MCF 10A (cell line): ENCODE results near the gene GALNT9. TPM values are rescaled to one million over a fixed set of nuclear protein-coding genes. Genes with fewer than 3 reads are reported as not detected.

Experiments used
- BruUV-seq: library from RNA; stranded (reverse); fragments of 400-500 nt; replicated peaks from 2 replicates; lab custom pipeline; 2021; lab: Mats Ljungman, UMichigan
- CTCF ChIA-PET: fragments of 300-600 bp; sonication (Branson Sonifier 250); formaldehyde crosslinking; extraction: SDS; loops from one replicate; lab custom pipeline; 2021; ENCODE audit warnings: antibody characterized with exemption, inconsistent platforms; lab: Yijun Ruan, JAX
- POLR2A ChIA-PET: fragments of 300-600, 350-650 bp; sonication (Branson Sonifier 250); formaldehyde crosslinking; extraction: SDS; loops from one replicate; lab custom pipeline; 2020; ENCODE audit warnings: antibody characterized with exemption, inconsistent platforms; lab: Yijun Ruan, JAX
- DNase-seq: peaks from one replicate; pipeline ENCODE4 v3.0.0-alpha.2; 2018; ENCODE audit not compliant: unreplicated experiment
- H3K27ac Mint-ChIP-seq: one replicate; pipeline ENCODE4 v1.8.0; 2022; ENCODE audit warnings: mild to moderate bottlenecking, low read depth, mixed read lengths; ENCODE audit not compliant: unreplicated experiment
- H3K27me3 Mint-ChIP-seq: one replicate; pipeline ENCODE4 v1.8.0; 2022; ENCODE audit warnings: mixed read lengths; ENCODE audit not compliant: insufficient read depth, unreplicated experiment
- H3K36me3 Mint-ChIP-seq: one replicate; pipeline ENCODE4 v1.8.0; 2022; ENCODE audit warnings: mild to moderate bottlenecking, moderate library complexity, mixed read lengths; ENCODE audit not compliant: insufficient read depth, unreplicated experiment
- H3K4me1 Mint-ChIP-seq: one replicate; pipeline ENCODE4 v1.8.0; 2022; ENCODE audit warnings: mixed read lengths; ENCODE audit not compliant: insufficient read depth, unreplicated experiment
- H3K4me3 Mint-ChIP-seq: one replicate; pipeline ENCODE4 v1.8.0; 2022; ENCODE audit warnings: mild to moderate bottlenecking, moderate library complexity, mixed read lengths; ENCODE audit not compliant: unreplicated experiment
- H3K9me3 Mint-ChIP-seq: one replicate; pipeline ENCODE4 v1.8.0; 2022; ENCODE audit warnings: mixed read lengths; ENCODE audit not compliant: unreplicated experiment
- CTCF ChIP-seq: fragments of 200-600 bp; IDR thresholded peaks from one replicate; pipeline ENCODE4 v1.8.0; 2022; ENCODE audit warnings: antibody characterized with exemption, mild to moderate bottlenecking; ENCODE audit not compliant: unreplicated experiment
- intact Hi-C: fragments of 100-400 bp; cut with micrococcal nuclease; formaldehyde crosslinking; loops from 2 replicates; pipeline ENCODE4 v1.14.1; 2022
- total RNA-seq: library from RNA; stranded (reverse); gene quantifications from 2 replicates; pipeline ENCODE4 v1.2.3, GENCODE V29; 2022

Gene GALNT9
- total RNA-seq, 1 experiment from 2014 or later, result 4.4 TPM

GRCh38 chr12:132166093-132166492 lies 163.3 kb downstream of the GALNT9 start:
- Mint-ChIP-seq H3K9me3 (peaks cover 17% of the 10 kb centered on the region), H3K27me3 (peaks cover 11% of the 10 kb centered on the region), H3K4me1 (peaks cover 17% of the 10 kb centered on the region), H3K36me3 (peaks cover 6% of the 10 kb centered on the region), H3K27ac (no peak overlapping the region), H3K4me3 (no peak overlapping the region)
- no peak for DNase-seq
- no TSS peak for BruUV-seq
- no peak for TF ChIP-seq CTCF
- ChIA-PET POLR2A (no interaction called here), CTCF (no interaction called here)
- intact Hi-C loops, result no loop called here

GRCh38 chr12:132165584-132165983 lies 163.8 kb downstream of the GALNT9 start:
- no TSS peak for BruUV-seq
- DNase-seq, result no peak
- ChIA-PET POLR2A (no interaction called here), CTCF (no interaction called here)
- Mint-ChIP-seq H3K27ac (no peak overlapping the region), H3K9me3 (peaks cover 17% of the 10 kb centered on the region), H3K36me3 (peaks cover 4% of the 10 kb centered on the region), H3K4me3 (no peak overlapping the region), H3K27me3 (peaks cover 11% of the 10 kb centered on the region), H3K4me1 (peaks cover 17% of the 10 kb centered on the region)
- no peak for TF ChIP-seq CTCF
- intact Hi-C loops, result no loop called here

- peaks cover 21% of the 10 kb centered on the region for H3K4me1 Mint-ChIP-seq
- no peaks in the 10 kb centered on the region for H3K36me3 Mint-ChIP-seq
- peaks cover 11% of the 10 kb centered on the region for H3K27me3 Mint-ChIP-seq
- ChIA-PET POLR2A (interaction anchor here (0.9 kb wide), 1 partner anchor 21 kb away, joined by 3 read pairs; no protein-coding TSS in a partner anchor), CTCF (no interaction called here)
- BruUV-seq, result no TSS peak
- H3K27ac Mint-ChIP-seq, result no peak overlapping the region
- no peak overlapping the region for H3K4me3 Mint-ChIP-seq
- intact Hi-C loops, result no loop called here
- DNase-seq, result no peak
- H3K9me3 Mint-ChIP-seq, result peaks cover 17% of the 10 kb centered on the region
- TF ChIP-seq CTCF, result no peak
These were observed 165.0 kb downstream of the GALNT9 start for GRCh38 chr12:132164426-132164825.

- H3K9me3 Mint-ChIP-seq, result peaks cover 17% of the 10 kb centered on the region
- H3K27me3 Mint-ChIP-seq, result peaks cover 11% of the 10 kb centered on the region
- H3K27ac Mint-ChIP-seq, result no peak overlapping the region
- intact Hi-C loops, result no loop called here
- POLR2A ChIA-PET, result interaction anchor here (0.9 to 1.9 kb wide), 2 partner anchors 21 to 26 kb away, joined by 3 to 7 read pairs; no protein-coding TSS in a partner anchor
- H3K4me3 Mint-ChIP-seq, result no peak overlapping the region
- H3K36me3 Mint-ChIP-seq, result no peaks in the 10 kb centered on the region
- no peak for DNase-seq
- H3K4me1 Mint-ChIP-seq, result peaks cover 21% of the 10 kb centered on the region
- BruUV-seq, result no TSS peak
- CTCF ChIA-PET, result interaction anchor here (0.7 to 4.4 kb wide), 2 partner anchors 251 to 643 kb away, joined by 3 to 22 read pairs; no protein-coding TSS in a partner anchor
- TF ChIP-seq CTCF, result no peak
These were observed 165.5 kb downstream of the GALNT9 start for GRCh38 chr12:132163911-132164288.
